OCI-M2 (cell line): ENCODE results near the gene RAB11B.
"Not testable (repeated sequence)": the region's sequence is repeated elsewhere in the genome, so short reads cannot be mapped to it uniquely, and the experiment has no call there.

Experiments
- DNase-seq: peaks from one replicate; lab custom pipeline; 2025; ENCODE audit not compliant: unreplicated experiment; lab: John Stamatoyannopoulos, UW

The RAB11B gene

GRCh38 chr19:8370176-8371010 is 19.8 kb upstream of the RAB11B start:
- no peak for DNase-seq

GRCh38 chr19:8371011-8371804 is 19.0 kb upstream of the RAB11B start:
- no peak for DNase-seq

- no peak for DNase-seq
Observed at GRCh38 chr19:8373867-8374813, 16.0 kb upstream of the RAB11B start.

GRCh38 chr19:8375766-8376165 is 14.4 kb upstream of the RAB11B start:
- not testable (repeated sequence) for DNase-seq

- not testable (repeated sequence) for DNase-seq
Observed at GRCh38 chr19:8376373-8376974, 13.7 kb upstream of the RAB11B start.

GRCh38 chr19:8377598-8377997 is 12.6 kb upstream of the RAB11B start:
- DNase-seq: no peak

GRCh38 chr19:8379156-8379891 is 10.8 kb upstream of the RAB11B start:
- DNase-seq: not testable (repeated sequence)

GRCh38 chr19:8384569-8384968 is 5.6 kb upstream of the RAB11B start:
- not testable (repeated sequence) for DNase-seq

GRCh38 chr19:8385103-8385502 is 5.1 kb upstream of the RAB11B start:
- DNase-seq: not testable (repeated sequence)

- DNase-seq: not testable (repeated sequence)
Observed at GRCh38 chr19:8385566-8385965, 4.6 kb upstream of the RAB11B start.

- DNase-seq: not testable (repeated sequence)
Observed at GRCh38 chr19:8386419-8386818, 3.7 kb upstream of the RAB11B start.

- no peak for DNase-seq
Observed at GRCh38 chr19:8386990-8387389, 3.2 kb upstream of the RAB11B start.

- DNase-seq: no peak
Observed at GRCh38 chr19:8387688-8388611, 2.2 kb upstream of the RAB11B start.

GRCh38 chr19:8388612-8388958 is 1.6 kb upstream of the RAB11B start:
- no peak for DNase-seq

- peak; percentile 76 for DNase-seq
Observed at GRCh38 chr19:8390617-8390981, 439 bp downstream of the RAB11B start.

- DNase-seq: no peak
Observed at GRCh38 chr19:8391198-8392016, 1.2 kb downstream of the RAB11B start.

- no peak for DNase-seq
Observed at GRCh38 chr19:8392017-8392591, 1.9 kb downstream of the RAB11B start.
